K562 (cell line): Measurements from ENCODE around the gene SV2C. TPM values are rescaled to one million over a fixed set of nuclear protein-coding genes. Genes with fewer than 3 reads are reported as not detected.

ENCODE experiments used
- ATAC-seq: fragments of 200-7000 bp; cut with Tn5 transposase; 3 replicates; pipeline ENCODE4 v1.9.1; 2020; ENCODE audit warnings: moderate library complexity
- BruUV-seq: library from RNA; stranded (reverse); fragments of 400-500 nt; replicated peaks from 2 replicates; lab custom pipeline; 2021; lab: Mats Ljungman, UMichigan
- CTCF ChIA-PET: fragments of 300-600 bp; formaldehyde crosslinking; extraction: SDS; loops from one replicate; lab custom pipeline; 2021; ENCODE audit warnings: low intra/inter-chr PET ratio; lab: Yijun Ruan, JAX
- POLR2A ChIA-PET: fragments of 300-600, 350-650 bp; sonication (Branson Sonifier 250); formaldehyde crosslinking; extraction: SDS; loops from one replicate; lab custom pipeline; 2021; ENCODE audit warnings: antibody characterized with exemption, inconsistent platforms; lab: Yijun Ruan, JAX
- DNase-seq, 4 experiments: peaks; one replicate each; pipeline versions ENCODE4 v3.0.0 to v3.0.0-alpha.2; 2011 to 2018; ENCODE audit warnings: low spot score in 3 of 4, mixed read lengths in 3 of 4; ENCODE audit errors: extremely low read depth in 1 of 4
- FAIRE-seq: peaks from 2 replicates; lab custom pipeline; 2011; peaks lifted over from hg19 to GRCh38; lab: Jason Lieb, UNC
- H2AFZ ChIP-seq: 2 replicates; pipeline ENCODE4 v1.6.0; 2011; ENCODE audit warnings: low read depth, low read length, control low read depth, inconsistent platforms
- H3K27ac ChIP-seq: fragments of 200-600 bp; 3 replicates; pipeline ENCODE4 v1.8.0; 2011; ENCODE audit warnings: low read depth, mild to moderate bottlenecking, control low read depth, inconsistent platforms, low read length, moderate library complexity, mixed read lengths; ENCODE audit errors: extremely low read depth
- H3K27me3 ChIP-seq, 2 experiments: fragments of 300-600 bp in 1 of 2; 2 replicates in 1 of 2; 3 replicates in 1 of 2; pipeline versions ENCODE4 v1.6.0 to v1.8.0; 2011; ENCODE audit warnings: inconsistent platforms in 2 of 2, low read length in 2 of 2, mild to moderate bottlenecking in 1 of 2, mixed read lengths in 1 of 2, moderate library complexity in 1 of 2; ENCODE audit not compliant: control insufficient read depth in 2 of 2, insufficient read depth in 2 of 2
- H3K36me3 ChIP-seq: fragments of 300-600 bp; 3 replicates; pipeline ENCODE4 v1.8.0; 2011; ENCODE audit warnings: mild to moderate bottlenecking, low read length, inconsistent platforms; ENCODE audit not compliant: control insufficient read depth, insufficient read depth
- H3K4me1 ChIP-seq, 2 experiments: fragments of 200-600 bp in 1 of 2; replicated peaks in 1 of 2; 2 replicates in 1 of 2; 3 replicates in 1 of 2; pipeline versions ENCODE4 v1.5.1 to v1.8.0; 2011; ENCODE audit warnings: inconsistent platforms in 2 of 2, low read length in 2 of 2, mild to moderate bottlenecking in 1 of 2, mixed read lengths in 1 of 2, moderate library complexity in 1 of 2; ENCODE audit not compliant: control insufficient read depth in 2 of 2, insufficient read depth in 2 of 2
- H3K4me2 ChIP-seq: 2 replicates; pipeline ENCODE4 v1.6.1; 2011; ENCODE audit warnings: low read length, control low read depth, inconsistent platforms, mixed read lengths; ENCODE audit not compliant: insufficient read depth
- H3K4me3 ChIP-seq: fragments of 200-600 bp; sonication (generic), shearing (Covaris generic); 2 replicates; pipeline ENCODE4 v1.5.1; 2016; ENCODE audit warnings: control low read depth, inconsistent platforms
- H3K79me2 ChIP-seq: fragments of 200-600 bp; 3 replicates; pipeline ENCODE4 v1.8.0; 2011; ENCODE audit warnings: low read length, inconsistent platforms; ENCODE audit not compliant: control insufficient read depth, insufficient read depth
- H3K9ac ChIP-seq, 2 experiments: 2 replicates each; pipeline versions ENCODE4 v1.6.0 to v1.6.1; 2011; ENCODE audit warnings: low read depth in 2 of 2, low read length in 2 of 2, control low read depth in 1 of 2, inconsistent platforms in 1 of 2, mild to moderate bottlenecking in 1 of 2, mixed read lengths in 1 of 2; ENCODE audit not compliant: insufficient read depth in 1 of 2
- H3K9me1 ChIP-seq: one replicate; pipeline ENCODE4 v1.6.0; 2011; ENCODE audit warnings: inconsistent platforms, mild to moderate bottlenecking, low read length, moderate library complexity; ENCODE audit not compliant: control insufficient read depth, insufficient read depth
- H3K9me3 ChIP-seq: replicated peaks from 2 replicates; pipeline ENCODE4 v1.5.1; 2011; ENCODE audit warnings: low read depth, low read length, inconsistent platforms; ENCODE audit not compliant: control insufficient read depth, insufficient read depth
- H4K20me1 ChIP-seq: replicated peaks from 2 replicates; pipeline ENCODE4 v1.6.1; 2011; ENCODE audit warnings: low read length, inconsistent platforms, mixed read lengths; ENCODE audit not compliant: control insufficient read depth, insufficient read depth
- ARID3A ChIP-seq: IDR thresholded peaks from 2 replicates; pipeline ENCODE4 v1.6.1; 2012; ENCODE audit warnings: low read depth, low read length, improper control_type of control experiment, borderline replicate concordance
- DEAF1 ChIP-seq: fragments of 450-650 bp; formaldehyde crosslinking; IDR thresholded peaks from 2 replicates; pipeline ENCODE4 v1.4.0; 2020; ENCODE audit warnings: mild to moderate bottlenecking, moderate library complexity
- EZH2 ChIP-seq: IDR thresholded peaks from 2 replicates; pipeline ENCODE4 v1.6.1; 2012; ENCODE audit warnings: low read depth, mild to moderate bottlenecking, inconsistent platforms, low read length, borderline replicate concordance
- FOSL1 ChIP-seq: fragments of 200-800 bp; sonication (Bioruptor generic); conservative IDR thresholded peaks from 2 replicates; pipeline ENCODE4 v1.6.1; 2016; ENCODE audit warnings: missing genetic modification characterization, missing compliant biosample characterization
- FUS ChIP-seq: fragments of 200-400 bp; formaldehyde crosslinking; optimal IDR thresholded peaks from 2 replicates; pipeline ENCODE3; 2017; ENCODE audit warnings: low read depth, low read length
- GABPB1 ChIP-seq: sonication (generic); formaldehyde crosslinking; IDR thresholded peaks from 2 replicates; pipeline ENCODE4 v1.8.0; 2022; ENCODE audit warnings: mild to moderate bottlenecking, missing genetic modification reagents
- PCBP1 ChIP-seq: fragments of 200-400 bp; formaldehyde crosslinking; IDR thresholded peaks from 2 replicates; pipeline ENCODE4 v1.6.1; 2018; ENCODE audit warnings: mild to moderate bottlenecking, low read depth, low read length; ENCODE audit not compliant: poor library complexity, severe bottlenecking
- RBM14 ChIP-seq: fragments of 200-400 bp; formaldehyde crosslinking; IDR thresholded peaks from 2 replicates; pipeline ENCODE4 v1.6.1; 2018; ENCODE audit warnings: low read depth, mild to moderate bottlenecking, low read length, moderate library complexity, borderline replicate concordance; ENCODE audit not compliant: insufficient read depth
- SOX6 ChIP-seq: fragments of 450-650 bp; IDR thresholded peaks from 2 replicates; pipeline ENCODE4 v1.6.1; 2014; ENCODE audit warnings: mild to moderate bottlenecking
- ZBTB9 ChIP-seq: fragments of 450-650 bp; formaldehyde crosslinking; IDR thresholded peaks from 2 replicates; pipeline ENCODE4 v1.4.0; 2020; ENCODE audit warnings: mild to moderate bottlenecking, moderate library complexity
- ZNF778 ChIP-seq: fragments of 450-650 bp; formaldehyde crosslinking; IDR thresholded peaks from 2 replicates; pipeline ENCODE4 v1.4.0; 2020; ENCODE audit warnings: mild to moderate bottlenecking, moderate library complexity
- WGBS: fragments of 100-300 bp; shearing (Covaris generic); methylation state at CpG from one replicate; pipeline ENCODE4 v1.1.6; 2016; ENCODE audit warnings: low coverage, mixed read lengths; ENCODE audit not compliant: insufficient coverage; ENCODE audit errors: missing lambda C conversion rate; 5-methylcytosine and 5-hydroxymethylcytosine counted together
- in situ Hi-C: fragments of 300-500 bp; cut with MboI; formaldehyde crosslinking; loops from 4 replicates; pipeline ENCODE4 v1.15.0; 2018; ENCODE audit warnings: inconsistent platforms, mixed read lengths
- intact Hi-C: fragments of 100-400 bp; cut with micrococcal nuclease; formaldehyde crosslinking; loops from 2 replicates; pipeline ENCODE4 v1.14.2; 2022
- polyA plus RNA-seq, 8 experiments: library from polyadenylated mRNA; depleted of rRNA in 4 of 8; stranded (reverse) in 5 of 8; unstranded in 3 of 8; fragments of >200 nt; fragmentation: Nextera tagmentation in 2 of 8; fragmentation: Illumina TruSeq in 1 of 8; extraction: Ambion mirVana in 2 of 8; extraction: Trizol in 1 of 8; gene quantifications; 2 replicates each; pipeline versions ENCODE4 v1.2.1 to v1.2.3, GENCODE V29; 2011 to 2014; ENCODE audit warnings: inconsistent platforms in 1 of 8, missing spikeins in 1 of 8
- total RNA-seq, 7 experiments: library from RNA; depleted of rRNA in 6 of 7; stranded (reverse); fragments of >200 nt in 6 of 7; fragmentation: Illumina TruSeq in 2 of 7; extraction: Trizol in 2 of 7; gene quantifications; 2 replicates each; pipeline versions ENCODE4 v1.2.1 to v1.2.3, GENCODE V29; 2011 to 2021; ENCODE audit warnings: low replicate concordance in 1 of 7

The SV2C gene
- total and polyA plus RNA-seq, 9 of the 15 experiments (the other 6 are each of a cell fraction or from before 2014, with no cell fraction given) = 0.05 TPM; not detected in 8

GRCh38 chr5:76178913-76179312 lies 95.7 kb downstream of the SV2C start (continued):
- TF ChIP-seq ARID3A (no peak), DEAF1 (CRISPR knock-in tag) (no peak), GABPB1 (no peak)

GRCh38 chr5:76180814-76181805 lies 97.9 kb downstream of the SV2C start:
- ATAC-seq (peak; percentile 92), FAIRE-seq (peak; percentile 94)
- WGBS = 18% methylated on average over 8 of the region's 8 CpGs
- 0 out of 2 replicates have a peak, but pooled peaks have one; percentile 36 for TF ChIP-seq ZBTB9 (CRISPR knock-in tag)
- TF ChIP-seq PCBP1 = no peak
- no peak for TF ChIP-seq FUS
- TF ChIP-seq RBM14 = no peak
- TF ChIP-seq FOSL1 = peak; percentile 73
- TF ChIP-seq ARID3A = no peak
- no peak for TF ChIP-seq ZNF778
- peak; percentile 63 for TF ChIP-seq SOX6
- no peak for TF ChIP-seq EZH2

More at GRCh38 chr5:76180814-76181805, 97.9 kb downstream of the SV2C start:
- Histone ChIP-seq H3K9me3 (peaks cover 3% of the 10 kb centered on the region; the same call in 1 of the 2 replicates), H2AFZ (peak overlapping the region; percentile 91), H3K27me3 (no peaks in the 10 kb centered on the region), H3K4me1 (peaks cover 15 to 38% of the 10 kb centered on the region in 2 experiments), H3K27ac (peak overlapping the region; percentile 71), H3K9ac (peak overlapping the region in 1 of 2 experiments; percentile 30; a peak in 1 of 4 replicates), H3K4me3 (no peak overlapping the region), H3K9me1 (no peaks in the 10 kb centered on the region), H3K36me3 (no peaks in the 10 kb centered on the region), H3K79me2 (no peaks in the 10 kb centered on the region), H3K4me2 (peak overlapping the region; percentile 66), H4K20me1 (no peaks in the 10 kb centered on the region)
- in situ Hi-C loops = no loop called here
- CTCF ChIA-PET = no interaction called here
- intact Hi-C loops = loop anchor here (10.0 kb wide), 1 partner anchor 446 kb away; no protein-coding TSS in a partner anchor
- POLR2A ChIA-PET = interaction anchor here (0.7 kb wide), 1 partner anchor 200 kb away, joined by 3 read pairs; no protein-coding TSS in a partner anchor
- DNase-seq = peak; percentile 55 to 73 (median 66)
- no TSS peak for BruUV-seq
